ENCODE measurements around the gene PNPLA3.

Gene PNPLA3

DNA sequence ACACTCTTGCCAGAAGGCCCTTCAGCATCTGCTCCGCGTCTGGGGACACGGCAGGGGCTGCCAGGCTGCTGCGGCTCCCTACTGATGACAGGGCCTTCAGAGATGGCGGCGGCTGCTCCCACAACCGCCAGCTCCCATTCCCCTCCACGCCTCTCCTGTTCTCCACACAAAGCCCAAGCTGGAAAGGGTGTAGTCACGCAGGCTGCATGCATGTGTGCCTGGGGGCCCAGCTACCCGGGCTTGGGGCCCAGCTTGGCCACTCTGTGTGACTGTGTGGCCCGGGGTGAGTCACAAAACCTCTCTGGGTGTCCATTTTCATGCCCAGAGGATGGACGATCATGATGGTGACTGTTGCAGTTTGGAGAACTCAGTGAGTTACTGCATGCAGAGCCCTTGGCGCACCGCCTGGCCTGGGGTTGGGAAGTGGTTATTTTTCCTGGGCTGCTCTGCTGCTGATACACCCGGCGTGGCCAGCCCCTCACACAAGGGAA, 68.8 kb downstream of the PNPLA3 start:
- H3K4me3 ChIP-seq (replicated peaks; ENCODE audit: insufficient read depth, low read length) = no peak overlapping the region
- TF ChIP-seq SPI1 (IDR thresholded peaks at IDR 0.05; ENCODE audit: borderline replicate concordance, low read depth) = no peak
- TF ChIP-seq, protein P1, sequence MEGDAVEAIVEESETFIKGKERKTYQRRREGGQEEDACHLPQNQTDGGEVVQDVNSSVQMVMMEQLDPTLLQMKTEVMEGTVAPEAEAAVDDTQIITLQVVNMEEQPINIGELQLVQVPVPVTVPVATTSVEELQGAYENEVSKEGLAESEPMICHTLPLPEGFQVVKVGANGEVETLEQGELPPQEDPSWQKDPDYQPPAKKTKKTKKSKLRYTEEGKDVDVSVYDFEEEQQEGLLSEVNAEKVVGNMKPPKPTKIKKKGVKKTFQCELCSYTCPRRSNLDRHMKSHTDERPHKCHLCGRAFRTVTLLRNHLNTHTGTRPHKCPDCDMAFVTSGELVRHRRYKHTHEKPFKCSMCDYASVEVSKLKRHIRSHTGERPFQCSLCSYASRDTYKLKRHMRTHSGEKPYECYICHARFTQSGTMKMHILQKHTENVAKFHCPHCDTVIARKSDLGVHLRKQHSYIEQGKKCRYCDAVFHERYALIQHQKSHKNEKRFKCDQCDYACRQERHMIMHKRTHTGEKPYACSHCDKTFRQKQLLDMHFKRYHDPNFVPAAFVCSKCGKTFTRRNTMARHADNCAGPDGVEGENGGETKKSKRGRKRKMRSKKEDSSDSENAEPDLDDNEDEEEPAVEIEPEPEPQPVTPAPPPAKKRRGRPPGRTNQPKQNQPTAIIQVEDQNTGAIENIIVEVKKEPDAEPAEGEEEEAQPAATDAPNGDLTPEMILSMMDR (IDR thresholded peaks at IDR 0.05; ENCODE audit: insufficient read depth, low read length) = no peak
- TF ChIP-seq, protein P2, sequence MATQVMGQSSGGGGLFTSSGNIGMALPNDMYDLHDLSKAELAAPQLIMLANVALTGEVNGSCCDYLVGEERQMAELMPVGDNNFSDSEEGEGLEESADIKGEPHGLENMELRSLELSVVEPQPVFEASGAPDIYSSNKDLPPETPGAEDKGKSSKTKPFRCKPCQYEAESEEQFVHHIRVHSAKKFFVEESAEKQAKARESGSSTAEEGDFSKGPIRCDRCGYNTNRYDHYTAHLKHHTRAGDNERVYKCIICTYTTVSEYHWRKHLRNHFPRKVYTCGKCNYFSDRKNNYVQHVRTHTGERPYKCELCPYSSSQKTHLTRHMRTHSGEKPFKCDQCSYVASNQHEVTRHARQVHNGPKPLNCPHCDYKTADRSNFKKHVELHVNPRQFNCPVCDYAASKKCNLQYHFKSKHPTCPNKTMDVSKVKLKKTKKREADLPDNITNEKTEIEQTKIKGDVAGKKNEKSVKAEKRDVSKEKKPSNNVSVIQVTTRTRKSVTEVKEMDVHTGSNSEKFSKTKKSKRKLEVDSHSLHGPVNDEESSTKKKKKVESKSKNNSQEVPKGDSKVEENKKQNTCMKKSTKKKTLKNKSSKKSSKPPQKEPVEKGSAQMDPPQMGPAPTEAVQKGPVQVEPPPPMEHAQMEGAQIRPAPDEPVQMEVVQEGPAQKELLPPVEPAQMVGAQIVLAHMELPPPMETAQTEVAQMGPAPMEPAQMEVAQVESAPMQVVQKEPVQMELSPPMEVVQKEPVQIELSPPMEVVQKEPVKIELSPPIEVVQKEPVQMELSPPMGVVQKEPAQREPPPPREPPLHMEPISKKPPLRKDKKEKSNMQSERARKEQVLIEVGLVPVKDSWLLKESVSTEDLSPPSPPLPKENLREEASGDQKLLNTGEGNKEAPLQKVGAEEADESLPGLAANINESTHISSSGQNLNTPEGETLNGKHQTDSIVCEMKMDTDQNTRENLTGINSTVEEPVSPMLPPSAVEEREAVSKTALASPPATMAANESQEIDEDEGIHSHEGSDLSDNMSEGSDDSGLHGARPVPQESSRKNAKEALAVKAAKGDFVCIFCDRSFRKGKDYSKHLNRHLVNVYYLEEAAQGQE (IDR thresholded peaks at IDR 0.05; ENCODE audit: insufficient replicate concordance, low read depth) = no peak
- TF ChIP-seq POLR2AphosphoS5 (IDR thresholded peaks at IDR 0.05; ENCODE audit: low read depth) = no peak
- no peak for TF ChIP-seq GABPA (IDR thresholded peaks at IDR 0.05; ENCODE audit: low read depth)
- no peak for DNase-seq (ENCODE audit: low read depth in 1 of 2, low spot score in 1 of 2)
- H3K27ac ChIP-seq (replicated peaks) = no peak overlapping the region
- H3K27me3 ChIP-seq (ENCODE audit: insufficient read depth, poor library complexity, severe bottlenecking) = no peaks in the 10 kb centered on the region

DNA sequence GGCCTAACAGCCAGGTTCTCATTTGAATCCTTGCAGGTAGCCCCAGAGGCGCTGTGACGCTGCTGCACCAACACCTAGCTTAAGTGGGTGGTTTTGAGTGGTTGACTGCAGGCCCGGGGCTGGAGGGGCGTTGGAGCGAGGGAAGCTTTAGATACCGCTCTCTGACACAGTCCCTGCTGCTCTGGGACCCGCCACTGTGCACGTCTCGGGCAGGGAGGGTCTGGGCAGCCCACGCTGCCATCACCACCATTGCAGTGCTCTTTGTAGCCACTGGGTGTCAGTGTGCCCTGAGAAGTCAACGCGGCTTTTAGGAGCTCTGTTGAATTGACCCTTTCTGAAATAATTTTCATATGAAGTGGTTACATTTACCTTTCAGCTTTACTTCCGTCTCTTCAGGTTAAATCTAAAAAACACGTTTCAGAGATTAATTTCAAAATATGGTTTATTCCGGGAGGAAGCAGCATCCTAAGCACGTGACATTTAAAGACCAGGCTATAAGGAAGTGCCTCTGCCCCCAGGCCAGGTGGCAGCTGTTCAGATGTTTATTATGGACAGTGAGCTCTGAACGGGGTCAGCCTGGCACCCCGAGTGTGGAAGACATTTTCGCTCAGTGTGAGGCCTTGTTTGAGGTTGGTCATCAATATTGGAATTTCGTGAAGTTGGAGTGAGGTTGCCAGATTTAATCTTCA, 69.6 kb downstream of the PNPLA3 start:
- H3K27me3 ChIP-seq (ENCODE audit: insufficient read depth, poor library complexity, severe bottlenecking) = no peaks in the 10 kb centered on the region
- DNase-seq (ENCODE audit: low read depth in 1 of 2, low spot score in 1 of 2) = peak; percentile 20 to 46
- H3K27ac ChIP-seq (replicated peaks) = no peak overlapping the region
- TF ChIP-seq, protein P2 (IDR thresholded peaks at IDR 0.05; ENCODE audit: insufficient replicate concordance, low read depth) = no peak
- TF ChIP-seq, protein P1 (IDR thresholded peaks at IDR 0.05; ENCODE audit: insufficient read depth, low read length) = peak; percentile 94
- TF ChIP-seq POLR2AphosphoS5 (IDR thresholded peaks at IDR 0.05; ENCODE audit: low read depth) (no peak), SPI1 (IDR thresholded peaks at IDR 0.05; ENCODE audit: borderline replicate concordance, low read depth) (peak; percentile 32; the same call in 1 of the 2 replicates), GABPA (IDR thresholded peaks at IDR 0.05; ENCODE audit: low read depth) (no peak)
- no peak overlapping the region for H3K4me3 ChIP-seq (replicated peaks; ENCODE audit: insufficient read depth, low read length)

DNA sequence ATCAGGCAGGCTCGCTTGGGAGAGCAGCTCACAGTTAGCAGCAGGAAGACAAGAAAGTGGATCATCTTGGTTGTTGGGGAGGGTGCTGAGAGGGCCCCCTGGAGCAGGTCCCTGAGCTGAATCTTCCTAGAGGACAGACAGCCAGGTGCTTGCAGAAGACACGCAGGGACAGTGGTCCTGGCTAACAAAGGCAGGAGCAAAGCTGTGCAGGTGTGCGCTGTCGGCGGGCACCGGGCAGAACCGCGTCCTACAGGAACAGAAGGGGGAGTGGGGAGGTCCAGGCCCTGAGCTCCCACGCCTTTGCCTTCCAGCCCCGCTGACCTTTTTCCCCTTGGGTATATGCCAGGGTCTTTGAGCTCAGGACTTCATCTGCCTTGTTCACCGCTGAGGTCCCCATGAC, 70.4 kb downstream of the PNPLA3 start:
- H3K4me3 ChIP-seq (replicated peaks; ENCODE audit: insufficient read depth, low read length) = no peak overlapping the region
- TF ChIP-seq GABPA (IDR thresholded peaks at IDR 0.05; ENCODE audit: low read depth) = no peak
- peak overlapping the region; percentile 5; the same call in 1 of the 2 replicates for H3K27ac ChIP-seq (replicated peaks)
- H3K27me3 ChIP-seq (ENCODE audit: insufficient read depth, poor library complexity, severe bottlenecking) = no peaks in the 10 kb centered on the region
- DNase-seq (ENCODE audit: low read depth in 1 of 2, low spot score in 1 of 2) = no peak

DNA sequence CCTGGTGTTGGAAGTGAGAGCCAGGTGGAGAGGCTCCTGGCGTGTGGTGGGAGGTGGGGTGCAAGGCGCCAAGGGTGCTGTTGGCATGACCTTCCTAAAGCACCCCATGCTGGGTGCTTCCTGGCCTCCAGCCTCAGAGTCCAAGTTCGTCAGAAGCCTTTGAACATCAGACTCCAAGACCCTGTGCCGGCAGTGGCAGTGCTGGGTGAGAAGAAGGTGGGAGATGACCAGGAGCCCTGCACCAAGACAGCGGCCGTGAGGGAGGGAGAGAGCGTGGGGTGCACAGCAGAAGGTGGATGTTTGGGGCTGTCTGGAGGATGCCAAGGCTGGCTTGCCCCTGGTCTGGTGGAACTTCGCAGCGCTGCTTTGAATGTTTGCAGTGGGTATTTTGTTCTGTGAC, 70.8 kb downstream of the PNPLA3 start:
- DNase-seq (ENCODE audit: low read depth in 1 of 2, low spot score in 1 of 2) = no peak
- no peak overlapping the region for H3K4me3 ChIP-seq (replicated peaks; ENCODE audit: insufficient read depth, low read length)
- no peak overlapping the region for H3K27ac ChIP-seq (replicated peaks)
- H3K27me3 ChIP-seq (ENCODE audit: insufficient read depth, poor library complexity, severe bottlenecking) = no peaks in the 10 kb centered on the region
- TF ChIP-seq, protein P1 (IDR thresholded peaks at IDR 0.05; ENCODE audit: insufficient read depth, low read length) = no peak
- TF ChIP-seq SPI1 (IDR thresholded peaks at IDR 0.05; ENCODE audit: borderline replicate concordance, low read depth) (no peak), POLR2AphosphoS5 (IDR thresholded peaks at IDR 0.05; ENCODE audit: low read depth) (no peak), GABPA (IDR thresholded peaks at IDR 0.05; ENCODE audit: low read depth) (no peak)
- TF ChIP-seq, protein P2 (IDR thresholded peaks at IDR 0.05; ENCODE audit: insufficient replicate concordance, low read depth) = no peak
